SK-N-MC (cell line): ENCODE measurements around the gene CHPF2.

Experiments
- DNase-seq: peaks from one replicate; pipeline ENCODE4 v3.0.0-alpha.2; 2011; ENCODE audit warnings: low read depth, low spot score
- H3K27ac ChIP-seq: fragments of 200-600 bp; sonication (generic); 2 replicates; pipeline ENCODE4 v1.5.1; 2016; ENCODE audit warnings: mixed run types
- H3K36me3 ChIP-seq: fragments of 200-600 bp; sonication (generic); 2 replicates; pipeline ENCODE4 v1.6.1; 2017; ENCODE audit warnings: antibody characterized with exemption, low read length, mixed read lengths; ENCODE audit not compliant: insufficient read depth
- H3K4me3 ChIP-seq: fragments of 200-600 bp; sonication (generic); 2 replicates; pipeline ENCODE4 v1.5.1; 2016
- H3K9ac ChIP-seq: fragments of 200-600 bp; sonication (generic); 2 replicates; pipeline ENCODE4 v1.8.0; 2017; ENCODE audit warnings: mixed run types, mixed read lengths; ENCODE audit not compliant: insufficient read length
- H3K9me3 ChIP-seq: fragments of 200-600 bp; sonication (generic); 2 replicates; pipeline ENCODE4 v1.6.1; 2017; ENCODE audit warnings: low read depth, mild to moderate bottlenecking, antibody characterized with exemption, low read length, moderate library complexity, mixed read lengths
- EZH2 ChIP-seq: fragments of 200-600 bp; sonication (generic); IDR thresholded peaks from one replicate; pipeline ENCODE4 v1.6.1; 2017; ENCODE audit warnings: antibody characterized with exemption
- FOXP2 ChIP-seq: optimal IDR thresholded peaks from 2 replicates; pipeline ENCODE3; 2011; ENCODE audit warnings: mild to moderate bottlenecking, moderate library complexity; ENCODE audit not compliant: insufficient read depth; ENCODE audit errors: extremely low read length, control extremely low read depth
- POLR2AphosphoS5 ChIP-seq: IDR thresholded peaks from 2 replicates; pipeline ENCODE4 v1.6.1; 2012; ENCODE audit warnings: mild to moderate bottlenecking, low read depth, low read length, borderline replicate concordance

CHPF2 gene

DNA sequence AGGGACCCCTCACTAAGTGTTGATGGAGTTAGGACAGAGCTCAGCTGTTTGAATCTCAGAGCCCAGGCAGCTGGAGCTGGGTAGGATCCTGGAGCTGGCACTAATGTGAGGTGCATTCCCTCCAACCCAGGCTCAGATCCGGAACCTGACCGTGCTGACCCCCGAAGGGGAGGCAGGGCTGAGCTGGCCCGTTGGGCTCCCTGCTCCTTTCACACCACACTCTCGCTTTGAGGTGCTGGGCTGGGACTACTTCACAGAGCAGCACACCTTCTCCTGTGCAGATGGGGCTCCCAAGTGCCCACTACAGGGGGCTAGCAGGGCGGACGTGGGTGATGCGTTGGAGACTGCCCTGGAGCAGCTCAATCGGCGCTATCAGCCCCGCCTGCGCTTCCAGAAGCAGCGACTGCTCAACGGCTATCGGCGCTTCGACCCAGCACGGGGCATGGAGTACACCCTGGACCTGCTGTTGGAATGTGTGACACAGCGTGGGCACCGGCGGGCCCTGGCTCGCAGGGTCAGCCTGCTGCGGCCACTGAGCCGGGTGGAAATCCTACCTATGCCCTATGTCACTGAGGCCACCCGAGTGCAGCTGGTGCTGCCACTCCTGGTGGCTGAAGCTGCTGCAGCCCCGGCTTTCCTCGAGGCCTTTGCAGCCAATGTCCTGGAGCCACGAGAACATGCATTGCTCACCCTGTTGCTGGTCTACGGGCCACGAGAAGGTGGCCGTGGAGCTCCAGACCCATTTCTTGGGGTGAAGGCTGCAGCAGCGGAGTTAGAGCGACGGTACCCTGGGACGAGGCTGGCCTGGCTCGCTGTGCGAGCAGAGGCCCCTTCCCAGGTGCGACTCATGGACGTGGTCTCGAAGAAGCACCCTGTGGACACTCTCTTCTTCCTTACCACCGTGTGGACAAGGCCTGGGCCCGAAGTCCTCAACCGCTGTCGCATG, 5.2 kb downstream of the CHPF2 start:
- H3K36me3 ChIP-seq = no peaks in the 10 kb centered on the region; the same call in 1 of the 2 replicates
- H3K9ac ChIP-seq = no peak overlapping the region
- TF ChIP-seq EZH2 (no peak), POLR2AphosphoS5 (no peak), FOXP2 (no peak)

DNA sequence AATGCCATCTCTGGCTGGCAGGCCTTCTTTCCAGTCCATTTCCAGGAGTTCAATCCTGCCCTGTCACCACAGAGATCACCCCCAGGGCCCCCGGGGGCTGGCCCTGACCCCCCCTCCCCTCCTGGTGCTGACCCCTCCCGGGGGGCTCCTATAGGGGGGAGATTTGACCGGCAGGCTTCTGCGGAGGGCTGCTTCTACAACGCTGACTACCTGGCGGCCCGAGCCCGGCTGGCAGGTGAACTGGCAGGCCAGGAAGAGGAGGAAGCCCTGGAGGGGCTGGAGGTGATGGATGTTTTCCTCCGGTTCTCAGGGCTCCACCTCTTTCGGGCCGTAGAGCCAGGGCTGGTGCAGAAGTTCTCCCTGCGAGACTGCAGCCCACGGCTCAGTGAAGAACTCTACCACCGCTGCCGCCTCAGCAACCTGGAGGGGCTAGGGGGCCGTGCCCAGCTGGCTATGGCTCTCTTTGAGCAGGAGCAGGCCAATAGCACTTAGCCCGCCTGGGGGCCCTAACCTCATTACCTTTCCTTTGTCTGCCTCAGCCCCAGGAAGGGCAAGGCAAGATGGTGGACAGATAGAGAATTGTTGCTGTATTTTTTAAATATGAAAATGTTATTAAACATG, 6.0 kb downstream of the CHPF2 start:
- no peaks in the 10 kb centered on the region; the same call in 1 of the 2 replicates for H3K36me3 ChIP-seq
- TF ChIP-seq FOXP2 = no peak
- TF ChIP-seq POLR2AphosphoS5 = no peak
- no peak for TF ChIP-seq EZH2
- H3K9ac ChIP-seq = no peak overlapping the region

More for the DNA sequence above, 5.2 kb downstream of the CHPF2 start:
- H3K4me3 ChIP-seq = no peak overlapping the region
- DNase-seq = no peak
- H3K27ac ChIP-seq = no peak overlapping the region
- H3K9me3 ChIP-seq = no peaks in the 10 kb centered on the region

DNA sequence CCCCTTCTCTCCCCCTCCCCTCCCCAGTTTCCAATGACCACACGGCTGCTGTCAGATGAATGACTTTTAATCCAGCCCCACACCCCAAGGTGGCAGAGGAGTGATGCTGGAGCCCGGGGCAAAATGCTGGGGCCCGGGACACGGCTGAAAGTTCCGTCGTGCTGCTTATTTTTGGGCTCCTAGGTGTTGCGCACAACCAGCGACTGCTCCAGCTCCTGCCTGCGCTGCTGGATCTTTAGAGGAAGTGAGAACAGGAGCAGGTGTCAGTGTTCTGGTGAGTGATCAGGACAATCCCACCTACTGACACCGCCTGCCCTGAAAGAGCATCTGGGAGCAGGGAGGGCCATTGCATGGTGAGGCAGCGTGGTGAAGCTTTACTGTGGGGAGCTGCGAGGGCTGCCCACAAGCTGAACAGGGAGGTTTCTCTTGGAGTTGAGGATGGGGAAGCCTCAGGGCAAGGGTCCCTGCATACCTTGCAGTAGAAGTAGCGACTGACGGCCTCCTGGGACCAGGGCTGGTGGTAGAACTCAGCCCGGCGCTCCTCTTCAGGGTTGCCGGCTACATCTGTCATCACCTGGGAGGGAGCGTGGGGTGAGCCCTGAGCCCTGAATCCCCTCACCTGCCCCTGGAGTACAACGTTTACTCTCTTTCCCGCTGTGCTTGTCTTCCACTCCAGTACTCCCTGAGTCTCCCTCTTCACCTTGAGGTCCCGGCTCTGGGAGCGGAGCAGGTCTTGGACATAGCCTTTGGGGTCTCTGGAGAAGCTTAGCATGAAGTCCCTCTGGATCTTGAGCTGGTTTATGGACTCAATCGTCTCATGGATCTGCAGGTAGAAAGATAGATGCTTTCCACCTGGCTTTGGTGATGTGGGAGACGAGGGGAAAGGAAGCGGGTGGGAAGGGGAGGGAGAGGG, 6.9 kb downstream of the CHPF2 start:
- no peaks in the 10 kb centered on the region for H3K9me3 ChIP-seq
- no peak overlapping the region for H3K27ac ChIP-seq
- no peak overlapping the region for H3K9ac ChIP-seq
- DNase-seq = no peak
- H3K4me3 ChIP-seq = no peak overlapping the region
- TF ChIP-seq FOXP2 = no peak
- no peak for TF ChIP-seq EZH2
- TF ChIP-seq POLR2AphosphoS5 = no peak
- no peaks in the 10 kb centered on the region; the same call in 1 of the 2 replicates for H3K36me3 ChIP-seq

More for the DNA sequence above, 6.0 kb downstream of the CHPF2 start:
- DNase-seq = no peak
- Histone ChIP-seq H3K9me3 (no peaks in the 10 kb centered on the region), H3K4me3 (no peak overlapping the region), H3K27ac (no peak overlapping the region)

DNA sequence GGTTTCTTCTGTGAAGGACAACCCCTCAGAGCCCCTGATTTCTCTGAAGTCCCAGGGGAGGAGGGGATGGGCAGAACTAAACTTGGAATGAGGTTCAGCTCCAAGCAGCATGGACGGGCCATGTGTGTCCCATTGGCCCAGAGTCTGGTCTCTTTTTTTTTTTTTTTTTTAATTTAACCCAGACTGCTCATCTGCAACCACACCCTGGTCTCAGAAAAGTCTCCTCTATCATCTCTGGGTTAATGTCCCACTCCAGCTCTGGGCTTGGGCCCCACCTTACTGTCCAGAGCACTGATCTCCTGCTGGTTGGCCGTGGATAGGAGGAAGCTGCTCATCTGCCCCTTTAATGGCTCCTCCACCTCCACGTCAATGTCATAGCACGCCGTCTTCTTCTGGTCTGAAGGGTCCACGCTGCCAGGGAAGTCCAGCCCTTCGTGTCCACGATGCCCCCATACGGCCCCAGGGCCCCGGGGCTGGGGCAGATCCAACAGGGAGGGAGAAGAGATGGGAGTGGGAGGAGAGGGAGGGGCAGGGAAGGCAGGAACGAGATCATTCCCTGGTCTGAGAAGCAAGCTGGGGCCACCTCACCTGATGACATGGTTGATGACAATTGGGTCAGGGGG, 7.7 kb downstream of the CHPF2 start:
- Histone ChIP-seq H3K27ac (no peak overlapping the region), H3K9ac (no peak overlapping the region), H3K9me3 (no peaks in the 10 kb centered on the region), H3K4me3 (no peak overlapping the region), H3K36me3 (no peaks in the 10 kb centered on the region; the same call in 1 of the 2 replicates)
- no peak for DNase-seq
- TF ChIP-seq POLR2AphosphoS5 (no peak), EZH2 (no peak), FOXP2 (no peak)

DNA sequence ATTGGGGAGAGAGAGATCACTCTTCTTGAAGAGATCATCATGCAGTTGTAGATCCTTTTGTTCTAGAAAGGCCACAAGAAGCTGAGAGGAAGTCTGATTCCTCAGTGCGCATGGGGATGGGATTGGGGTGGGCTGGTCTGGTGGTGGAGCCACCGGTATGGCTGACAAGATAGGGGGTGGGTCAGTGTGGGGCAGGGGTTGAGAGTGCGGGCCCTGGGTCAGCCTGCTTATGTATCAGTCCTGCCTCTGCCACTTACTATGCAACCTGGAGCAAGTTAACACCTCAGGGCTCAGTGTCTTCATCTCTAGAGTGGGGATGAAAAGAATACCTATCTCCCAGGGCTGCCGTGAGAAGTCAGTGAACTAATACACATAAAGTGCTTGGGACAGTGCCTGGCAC, 8.3 kb downstream of the CHPF2 start:
- Histone ChIP-seq H3K9ac (no peak overlapping the region), H3K9me3 (no peaks in the 10 kb centered on the region), H3K4me3 (no peak overlapping the region), H3K27ac (0 out of 2 replicates have a peak overlapping the region, but pooled peaks have one; percentile 3), H3K36me3 (no peaks in the 10 kb centered on the region; the same call in 1 of the 2 replicates)
- no peak for DNase-seq
- no peak for TF ChIP-seq FOXP2
- no peak for TF ChIP-seq POLR2AphosphoS5
- no peak for TF ChIP-seq EZH2

DNA sequence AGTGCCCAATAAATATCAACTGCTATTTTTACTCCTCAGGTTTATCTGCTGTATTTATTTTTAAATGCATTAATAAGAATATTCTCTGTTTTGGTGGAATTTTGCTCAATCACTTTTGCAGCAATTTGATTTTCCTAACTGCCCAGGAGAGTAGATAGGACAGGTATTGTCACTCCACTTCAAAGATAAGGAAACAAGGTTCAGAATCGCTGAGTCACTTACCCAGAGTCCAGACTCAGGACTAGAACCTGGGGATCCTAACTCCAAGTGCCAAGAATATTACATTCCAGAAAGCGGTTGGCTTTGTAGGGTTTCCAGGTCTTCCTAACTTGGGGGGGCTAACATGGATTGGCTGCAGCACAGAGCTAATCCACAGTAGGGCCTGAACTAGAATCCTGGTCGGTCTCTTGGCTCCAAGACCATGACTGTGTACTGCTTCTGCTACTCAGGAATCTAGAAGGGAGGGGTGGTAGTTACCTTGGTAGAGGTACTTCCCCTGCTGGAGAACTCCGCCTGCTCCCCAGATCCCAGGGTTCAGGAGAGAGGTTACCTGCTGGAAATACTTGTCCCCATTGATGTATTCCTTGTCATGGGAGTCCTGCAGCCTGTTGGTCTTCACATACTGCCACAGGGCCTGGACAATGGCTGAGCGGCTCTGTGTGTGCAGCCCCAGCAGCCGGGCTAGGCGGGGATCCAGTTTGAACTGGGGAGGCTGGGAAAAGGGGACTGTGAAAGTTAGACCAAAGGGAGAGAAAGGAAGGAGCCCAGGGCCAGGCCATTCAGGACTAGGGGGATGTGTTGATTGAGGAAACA, 8.9 kb downstream of the CHPF2 start:
- H3K4me3 ChIP-seq = no peak overlapping the region
- 0 out of 2 replicates have a peak overlapping the region, but pooled peaks have one; percentile 3 for H3K27ac ChIP-seq
- H3K36me3 ChIP-seq = no peaks in the 10 kb centered on the region; the same call in 1 of the 2 replicates
- TF ChIP-seq POLR2AphosphoS5 = no peak
- TF ChIP-seq EZH2 = no peak
- no peak for TF ChIP-seq FOXP2
- H3K9me3 ChIP-seq = no peaks in the 10 kb centered on the region
- H3K9ac ChIP-seq = no peak overlapping the region
- DNase-seq = no peak

DNA sequence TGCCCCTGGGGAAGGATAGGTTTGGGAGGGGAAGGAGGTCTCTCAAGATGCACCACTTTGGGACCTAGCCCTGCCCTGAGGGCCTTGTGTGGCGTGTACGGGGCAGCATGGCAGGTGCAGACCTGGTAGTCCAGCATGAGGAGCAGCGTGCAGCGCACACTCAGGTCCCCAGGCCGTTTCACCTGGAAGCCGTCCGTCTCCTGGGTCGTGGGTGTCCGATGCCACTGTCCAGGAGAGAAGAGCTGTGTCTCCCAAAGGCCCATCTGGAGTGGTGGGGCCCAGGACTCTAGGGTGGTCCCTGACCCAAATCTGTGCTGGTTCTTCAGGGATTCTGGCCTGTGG, 9.4 kb downstream of the CHPF2 start:
- no peak for DNase-seq
- H3K27ac ChIP-seq = no peak overlapping the region
- no peaks in the 10 kb centered on the region for H3K9me3 ChIP-seq
- H3K9ac ChIP-seq = no peak overlapping the region
- no peak for TF ChIP-seq POLR2AphosphoS5
- TF ChIP-seq EZH2 = no peak
- TF ChIP-seq FOXP2 = no peak
- no peak overlapping the region for H3K4me3 ChIP-seq
- H3K36me3 ChIP-seq = no peaks in the 10 kb centered on the region; the same call in 1 of the 2 replicates
